ENCODE data around the gene DUSP6. TPM values are rescaled to one million over a fixed set of nuclear protein-coding genes. Genes with fewer than 3 reads are reported as not detected.

Gene DUSP6
- polyA plus RNA-seq, 1 donor = 76.1 TPM

DNA sequence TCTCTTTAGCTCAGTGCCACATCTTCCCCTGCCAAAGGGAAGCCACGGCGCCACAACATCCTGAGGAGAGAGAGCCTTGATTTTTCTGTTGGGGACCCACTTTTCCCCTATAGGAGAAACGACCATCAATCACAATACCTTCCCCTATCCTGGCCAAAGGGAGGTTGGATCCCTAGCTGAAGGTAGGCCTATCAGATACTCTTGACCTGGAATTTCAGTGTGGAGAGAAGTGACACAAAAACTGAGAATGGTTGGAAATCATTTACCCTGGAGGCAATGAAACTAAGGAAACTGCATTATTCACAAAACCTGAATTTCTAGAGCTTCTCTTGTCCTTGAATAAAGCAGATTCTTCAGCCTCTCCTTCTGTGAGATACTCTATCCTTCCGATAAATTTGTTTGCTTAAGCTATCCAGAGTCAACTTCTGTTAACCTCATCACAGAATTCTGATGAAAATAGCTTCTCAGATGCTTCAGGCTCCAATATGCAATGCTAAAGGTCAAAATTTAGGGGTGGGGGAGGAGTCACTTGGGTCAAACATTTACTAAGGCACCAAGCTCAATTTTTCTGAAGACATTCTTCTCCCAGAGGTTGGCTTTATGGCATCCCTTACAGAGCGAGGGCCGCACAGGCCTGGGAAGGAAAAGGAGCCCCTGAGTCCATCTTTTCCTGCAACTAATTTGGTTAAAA, 27.0 kb upstream of the DUSP6 start:
- no peak for DNase-seq

DNA sequence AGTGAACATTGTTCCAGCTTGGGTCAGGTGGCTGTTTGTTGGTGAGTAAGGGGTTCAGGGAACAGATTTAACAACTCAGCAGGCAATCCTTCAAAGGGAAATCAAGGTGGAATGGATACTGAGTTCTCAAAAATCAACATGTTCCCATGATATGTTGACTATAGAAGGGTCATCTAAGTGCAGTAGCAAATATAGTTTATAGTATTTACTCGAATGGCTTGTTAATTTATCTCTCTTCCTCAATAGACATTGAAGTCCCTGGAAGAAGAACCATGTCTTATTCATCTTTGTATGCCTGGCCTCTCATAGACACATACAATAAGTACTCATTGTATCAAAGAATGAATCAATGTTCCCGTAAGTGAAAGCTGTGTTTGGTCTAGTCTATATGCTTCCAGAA, 24.5 kb upstream of the DUSP6 start:
- DNase-seq = no peak

DNA sequence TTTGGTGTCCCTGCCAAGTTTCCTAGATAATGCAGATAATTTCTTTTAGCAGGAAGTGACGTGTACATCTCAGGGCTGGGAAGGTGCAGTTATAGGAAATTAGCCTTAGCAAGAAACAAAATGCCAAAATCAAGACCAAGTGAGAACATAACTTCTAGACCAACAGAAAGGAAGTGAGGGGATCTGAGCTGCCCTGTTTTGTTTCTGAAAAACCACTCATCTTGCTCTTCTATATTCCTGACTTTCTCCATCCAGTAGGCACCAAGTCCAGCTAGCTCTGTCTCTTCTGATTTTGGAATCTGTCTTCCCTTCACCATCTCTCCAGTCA, 23.9 kb upstream of the DUSP6 start:
- DNase-seq = no peak

DNA sequence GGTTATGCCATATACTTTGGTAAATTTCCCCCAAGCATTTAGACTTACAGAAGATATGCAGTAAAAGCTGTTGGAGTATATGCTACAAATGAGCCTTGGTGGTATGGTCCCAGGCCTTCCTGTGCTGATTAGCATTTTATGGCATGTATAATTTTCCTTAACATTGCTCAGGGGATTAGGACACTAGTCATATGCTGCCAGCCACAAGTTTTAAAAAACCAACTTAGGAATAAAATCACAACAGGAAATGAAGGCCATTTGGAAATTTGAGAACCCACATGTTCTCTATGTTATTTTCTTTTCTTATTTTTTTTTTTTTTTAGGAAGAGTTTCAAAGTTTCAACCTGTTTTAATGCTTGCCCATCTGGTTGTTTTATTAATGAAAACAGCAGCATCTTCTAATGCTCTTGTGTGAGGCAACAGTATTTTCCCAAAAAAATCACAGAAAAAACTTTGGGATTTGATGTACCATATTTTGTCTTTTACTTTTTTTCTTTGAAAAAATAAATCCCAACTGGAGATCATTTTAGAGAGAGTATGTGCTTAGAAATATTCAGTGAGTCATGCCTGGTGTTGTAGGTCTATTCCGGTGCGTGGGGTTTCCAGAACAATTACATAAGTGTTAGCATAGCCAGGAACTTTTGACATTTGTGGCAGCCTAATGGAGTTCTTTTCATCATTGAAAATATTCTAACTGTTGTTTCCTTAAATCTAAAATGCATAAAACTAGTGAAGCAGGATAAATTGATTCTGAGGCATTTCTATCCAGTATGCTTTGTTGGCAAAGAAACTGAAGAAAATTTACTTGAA, 21.7 kb upstream of the DUSP6 start:
- DNase-seq = no peak

DNA sequence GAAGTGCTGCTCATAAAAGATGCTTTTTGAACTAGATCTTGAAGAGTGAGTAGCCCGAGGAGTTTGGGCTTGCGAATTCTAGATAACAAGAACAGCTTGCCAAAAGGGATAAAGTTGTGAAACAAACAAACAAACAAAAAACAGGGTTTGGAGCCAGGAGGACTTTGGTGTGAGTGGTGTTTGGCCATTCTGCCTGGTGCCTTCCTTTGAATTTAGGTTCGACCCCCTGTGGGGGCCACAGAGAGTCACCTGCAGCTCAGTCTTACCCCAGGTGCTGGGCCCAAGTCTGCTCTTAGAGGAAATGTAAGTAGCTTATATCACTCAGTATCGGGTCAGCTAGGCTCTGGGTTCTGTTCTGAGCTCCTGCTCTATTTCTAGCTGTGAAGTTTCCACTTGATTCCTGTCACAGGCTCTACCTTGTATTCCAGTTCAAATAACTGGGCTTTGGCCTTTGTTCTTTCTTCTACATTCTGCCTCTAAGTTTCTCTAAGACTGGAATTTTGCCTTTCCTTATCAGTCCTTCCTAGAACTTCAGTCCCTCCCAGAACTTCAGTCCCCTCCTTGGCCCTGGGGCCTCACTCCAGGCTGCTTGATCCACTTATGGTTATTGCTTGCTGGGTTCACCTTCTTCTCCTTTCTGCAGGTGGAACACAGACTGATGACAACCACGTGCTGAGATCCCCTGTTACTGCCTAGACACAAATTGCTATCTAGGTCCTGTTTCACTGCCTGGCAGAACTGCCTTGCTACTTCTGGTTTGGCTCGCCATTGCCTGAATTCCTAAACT, 20.5 kb upstream of the DUSP6 start:
- no peak for DNase-seq

DNA sequence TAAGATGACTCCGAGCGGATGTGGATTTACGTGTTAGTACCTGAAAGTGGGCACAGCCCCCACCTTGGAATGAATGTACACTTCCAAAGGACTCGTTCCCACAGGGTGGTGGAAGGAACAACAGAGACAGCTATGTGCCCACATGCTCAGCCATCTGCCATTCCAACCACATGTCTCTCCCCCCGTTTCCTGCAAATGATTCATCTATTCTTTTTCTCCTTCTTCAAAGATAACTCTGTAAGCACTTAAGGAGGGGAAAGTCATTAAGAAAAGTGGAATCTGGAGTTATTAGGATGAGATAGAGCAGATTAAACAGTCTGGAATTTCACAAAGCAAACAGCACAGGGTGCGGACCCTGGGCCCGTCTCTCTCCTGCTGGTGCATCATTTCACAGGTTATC, 18.5 kb upstream of the DUSP6 start:
- DNase-seq = no peak

DNA sequence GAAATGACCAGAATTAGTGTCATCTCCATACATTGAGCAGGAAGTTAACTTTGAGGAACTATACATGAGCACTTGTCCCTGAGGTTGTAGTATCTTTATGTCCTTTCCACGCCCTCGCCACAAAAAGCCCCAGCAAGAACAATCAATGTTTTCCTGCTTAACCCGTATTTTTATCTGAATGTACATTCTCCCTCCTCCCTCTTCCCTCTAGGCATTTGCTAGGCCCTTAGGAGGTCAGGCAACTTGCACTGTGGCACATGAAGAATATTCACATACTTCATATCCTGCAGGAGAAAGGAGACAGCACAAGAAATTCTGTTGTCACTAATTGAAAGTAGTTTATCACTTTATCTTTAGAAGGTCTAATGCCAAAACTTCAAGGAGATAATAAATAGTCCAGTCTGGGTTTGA, 18.1 kb upstream of the DUSP6 start:
- DNase-seq = no peak

DNA sequence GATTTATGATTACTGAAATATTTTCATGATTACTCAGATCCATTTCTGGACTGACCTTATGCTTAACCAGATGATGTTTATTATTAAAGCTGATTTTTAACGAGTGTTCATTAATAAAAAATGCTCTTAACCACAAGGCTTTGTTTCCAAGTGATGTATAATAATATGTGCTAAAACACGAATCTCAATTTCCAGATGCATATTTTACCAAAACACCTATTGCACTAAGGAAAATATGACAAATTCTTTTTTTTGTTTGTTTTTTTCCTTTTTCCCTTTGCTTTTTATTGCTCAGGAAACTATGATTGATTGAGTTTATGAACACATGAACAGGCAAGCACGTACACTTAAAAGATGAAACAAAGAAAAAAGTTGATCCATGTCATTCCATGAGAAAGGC, 16.9 kb upstream of the DUSP6 start:
- no peak for DNase-seq

DNA sequence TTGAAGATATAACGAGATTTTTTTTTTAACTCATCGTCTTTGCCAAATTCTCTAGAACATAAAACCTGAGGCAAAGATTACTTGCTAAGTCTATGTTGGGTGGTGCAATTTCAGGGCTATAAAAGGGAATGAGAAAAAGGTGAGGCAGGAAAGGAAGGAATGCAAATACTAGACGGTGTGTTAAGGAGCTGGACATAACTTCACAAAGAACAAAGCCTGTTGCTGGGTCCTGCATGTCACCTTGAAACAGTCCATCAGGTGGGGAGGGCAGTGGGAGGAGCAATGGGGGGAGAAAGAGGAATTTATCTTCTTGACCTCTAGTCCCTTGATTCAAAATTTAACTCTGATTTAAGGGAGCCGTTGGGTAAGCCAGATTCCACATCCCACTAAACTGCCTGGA, 16.1 kb upstream of the DUSP6 start:
- no peak for DNase-seq

DNA sequence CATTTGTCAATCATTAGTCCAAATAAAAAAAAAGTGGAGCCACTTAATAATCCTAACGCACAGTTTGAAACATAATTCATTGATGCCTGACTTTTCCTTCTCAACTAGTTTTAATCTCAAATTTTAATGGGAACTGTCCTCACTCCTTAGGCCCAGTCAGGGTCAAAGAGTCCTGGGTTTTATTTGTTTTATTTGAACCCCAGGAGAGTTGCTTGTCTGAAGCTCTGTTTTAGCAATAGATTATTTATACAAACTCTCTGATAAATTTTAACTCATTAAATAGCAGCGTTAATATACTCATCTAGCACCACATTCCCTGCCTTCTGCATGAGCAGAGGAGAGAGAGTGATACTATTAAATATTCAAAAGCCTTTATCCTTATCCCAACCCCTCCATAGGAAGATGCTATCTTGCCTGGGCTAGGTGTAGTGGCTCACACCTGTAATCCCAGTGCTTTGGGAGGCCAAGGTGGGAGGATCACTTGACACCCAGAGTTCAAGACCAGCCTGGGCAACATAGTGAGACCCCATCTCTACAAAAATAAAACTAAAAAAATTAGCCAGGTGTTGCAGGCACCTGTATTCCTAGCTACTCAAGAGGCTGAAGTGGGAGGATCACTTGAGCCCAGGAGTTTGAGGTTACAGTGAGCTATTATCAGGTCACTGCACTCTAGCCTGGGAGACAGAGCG, 14.5 kb upstream of the DUSP6 start:
- DNase-seq = no peak

DNA sequence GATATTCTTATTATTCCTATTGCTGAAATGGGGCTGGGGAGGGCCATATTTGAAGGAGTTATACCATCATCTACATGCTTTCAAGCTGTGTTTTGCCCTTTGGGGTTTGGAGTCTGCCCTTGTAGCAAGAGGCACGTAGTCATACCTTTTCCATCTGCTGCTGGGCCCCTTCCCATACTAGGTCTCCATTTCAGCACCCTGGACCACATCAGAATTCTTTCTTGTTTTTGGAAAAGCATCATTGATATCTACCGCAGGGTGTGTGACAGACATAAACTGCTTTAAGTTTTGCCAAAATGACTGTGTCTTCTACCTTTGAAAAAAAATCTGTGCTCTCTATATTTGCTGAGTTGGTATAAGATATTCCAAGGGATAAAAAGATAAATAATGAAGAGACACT, 12.3 kb upstream of the DUSP6 start:
- no peak for DNase-seq

DNA sequence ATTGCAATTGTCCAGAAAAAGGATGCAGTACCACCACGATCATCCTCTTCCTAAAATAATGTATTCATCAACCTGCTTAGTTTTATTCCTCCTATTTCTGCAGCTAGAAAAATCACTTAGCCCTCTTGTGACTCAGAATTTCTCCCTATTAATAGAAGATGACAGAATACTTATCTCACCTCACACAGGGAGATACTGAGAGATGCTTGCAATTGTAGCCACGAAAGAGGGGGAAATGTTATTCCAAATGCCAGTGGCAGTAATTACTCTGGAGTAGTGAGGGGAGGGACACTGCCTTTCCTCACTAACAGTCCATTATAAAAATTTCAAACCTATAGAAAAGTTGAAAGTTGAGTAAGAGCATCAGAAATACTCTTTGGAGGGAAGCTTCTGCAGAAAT, 11.8 kb upstream of the DUSP6 start:
- no peak for DNase-seq

DNA sequence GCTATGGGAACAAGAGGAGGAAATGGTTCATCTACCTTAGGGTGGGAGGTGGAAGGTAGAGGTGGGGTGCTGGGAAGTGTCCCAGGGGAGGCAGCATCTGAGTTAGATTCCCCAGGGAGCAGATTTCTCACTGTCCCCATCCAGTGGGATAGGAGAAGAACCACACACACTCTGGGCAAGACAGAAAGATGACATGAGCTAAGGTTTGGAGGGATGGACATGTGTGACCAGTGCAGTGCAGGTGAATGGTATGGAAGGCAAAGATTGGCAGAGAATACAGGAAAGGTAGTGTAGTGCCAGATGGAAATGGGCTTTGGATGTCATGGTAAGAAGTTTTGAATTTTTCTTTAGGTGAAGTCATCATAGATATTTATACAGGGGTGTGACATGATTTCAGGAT, 11.3 kb upstream of the DUSP6 start:
- no peak for DNase-seq

DNA sequence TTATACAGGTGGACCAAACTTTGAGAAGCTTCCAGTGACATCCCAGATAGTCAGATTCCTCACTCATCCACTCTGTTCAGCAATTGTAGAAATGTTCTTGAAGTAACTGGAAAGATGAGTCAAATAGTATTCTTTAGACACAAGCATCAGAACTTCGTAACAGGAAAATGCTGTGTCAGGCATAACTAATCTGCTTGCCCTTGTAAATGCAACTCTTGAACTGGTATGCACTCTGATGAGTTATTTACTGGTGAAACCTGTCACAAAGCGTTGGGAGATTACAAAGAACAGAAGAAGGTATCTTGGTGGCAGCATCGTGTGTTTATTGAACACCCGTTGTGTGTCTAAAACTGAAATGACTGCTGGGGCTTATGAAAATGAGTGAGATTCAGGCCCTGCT, 10.8 kb upstream of the DUSP6 start:
- no peak for DNase-seq

DNA sequence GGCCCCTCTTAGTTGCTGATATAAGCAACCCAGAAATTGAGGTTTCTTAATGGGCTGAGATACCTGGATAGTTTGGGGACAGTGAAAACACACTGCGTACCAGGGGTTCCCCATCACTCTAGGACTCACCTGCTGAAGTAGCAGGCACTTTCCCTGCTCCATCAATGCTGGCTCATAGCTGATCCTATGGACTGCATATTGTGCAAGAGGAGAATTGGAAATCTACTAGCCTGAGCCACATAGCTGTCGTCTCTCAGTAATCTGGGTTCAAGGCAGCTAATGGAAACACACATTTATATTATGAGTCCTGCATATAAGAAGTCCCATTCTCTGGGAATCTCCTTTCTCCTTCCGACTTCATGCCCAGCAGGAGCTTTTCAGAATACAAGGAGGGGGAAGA, 7.3 kb upstream of the DUSP6 start:
- no peak for DNase-seq

DNA sequence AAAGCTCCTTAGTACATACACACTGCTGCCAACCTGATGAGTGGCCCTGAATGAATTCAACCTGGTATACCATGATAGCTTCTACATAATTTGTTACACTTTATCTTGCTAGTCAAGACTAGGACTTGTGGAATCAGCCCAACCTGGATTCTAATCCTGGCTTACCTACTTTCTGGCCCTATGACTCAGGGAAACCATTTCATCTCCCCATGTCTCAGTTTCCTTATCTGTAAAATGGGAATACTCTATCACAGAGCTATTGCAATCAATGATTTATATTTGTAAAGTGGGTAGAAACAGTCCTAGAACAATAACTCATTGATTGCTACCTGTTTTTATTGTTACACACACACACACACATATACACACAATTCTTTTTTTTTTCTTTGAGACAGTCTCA, 6.5 kb upstream of the DUSP6 start:
- DNase-seq = no peak

DNA sequence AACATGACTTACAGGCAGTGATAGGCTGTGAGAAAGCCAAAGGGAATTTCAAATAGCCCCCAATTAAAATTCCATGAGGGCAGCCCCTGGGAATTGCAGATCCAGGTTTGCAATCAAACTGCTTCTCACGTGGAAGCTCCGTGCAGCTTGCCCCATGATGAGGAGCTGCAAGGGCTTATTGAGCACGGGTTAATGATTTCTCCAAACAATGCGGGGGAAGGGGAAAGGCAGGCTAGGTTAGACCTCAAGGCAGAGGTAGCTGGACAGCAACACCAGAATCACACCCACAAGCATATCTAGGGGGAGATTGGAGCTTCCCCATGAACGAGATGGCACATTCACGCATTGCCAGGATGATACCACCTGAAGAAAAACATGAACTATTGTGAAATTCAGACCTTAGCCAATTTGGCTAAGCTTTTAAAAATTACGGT, 5.0 kb upstream of the DUSP6 start:
- DNase-seq = no peak

DNA sequence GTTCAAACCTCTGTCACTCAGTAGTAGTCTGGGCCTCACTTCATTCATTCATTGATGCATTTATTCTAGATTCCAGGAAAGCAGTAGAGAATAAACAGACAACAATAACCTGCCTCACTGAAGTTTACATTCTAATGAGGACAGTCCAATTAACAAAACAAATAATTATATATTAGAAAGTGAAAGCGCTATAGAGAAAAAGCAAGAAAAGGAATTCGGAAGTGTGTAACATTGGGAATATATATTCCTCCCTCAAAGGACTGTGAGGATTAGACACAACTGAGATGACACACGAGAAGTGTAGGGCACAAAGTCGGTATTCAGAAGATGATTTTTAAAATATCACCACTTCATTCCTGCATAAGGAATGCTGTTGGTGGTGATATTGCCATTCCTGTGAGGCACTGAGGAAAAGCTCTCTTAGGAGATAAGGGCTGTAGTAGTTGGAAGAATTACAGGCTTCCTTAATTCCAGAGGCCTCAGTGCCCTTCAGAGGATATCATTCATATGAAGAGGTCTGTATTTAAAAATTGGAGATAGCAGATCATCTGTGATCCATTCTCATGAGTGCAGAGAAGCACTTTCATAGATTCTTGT, 3.9 kb upstream of the DUSP6 start:
- no peak for DNase-seq

DNA sequence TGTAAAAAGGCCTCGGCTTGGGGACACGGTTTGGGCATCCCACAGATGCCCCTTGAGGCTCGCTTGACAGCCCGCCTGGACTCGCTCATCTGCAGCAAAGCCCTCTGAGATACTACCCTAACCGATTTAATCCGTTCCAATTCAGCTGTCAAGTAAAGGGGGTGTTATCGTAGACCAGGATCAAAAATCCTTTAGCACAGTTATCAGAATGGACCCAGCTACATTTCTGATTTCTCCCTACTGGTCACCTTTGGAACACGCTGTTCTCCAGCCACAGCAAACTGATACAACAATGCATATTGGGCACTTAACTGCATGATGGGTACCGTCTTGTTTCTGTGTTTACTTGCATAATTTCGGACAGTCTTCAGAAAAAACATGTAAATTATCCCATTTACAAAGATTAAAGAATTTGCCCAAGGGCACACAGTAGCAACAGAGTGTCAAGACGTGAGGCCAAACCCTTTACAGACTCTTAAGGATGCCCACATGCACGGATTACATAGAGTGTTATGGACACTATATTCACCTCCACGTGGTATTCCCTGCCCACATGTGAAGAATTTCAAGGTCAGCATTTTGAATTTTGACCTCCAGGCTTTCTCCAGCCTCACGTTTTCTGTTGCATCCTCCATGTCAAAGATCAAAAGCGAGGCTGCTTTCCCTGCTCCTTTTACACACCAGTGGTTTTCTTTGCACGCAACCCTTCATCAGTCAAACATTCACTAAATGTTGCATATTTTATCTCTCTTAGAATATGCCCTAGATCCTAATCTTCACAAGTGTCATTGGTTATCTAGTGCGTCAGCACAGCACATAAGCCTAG, 3.2 kb upstream of the DUSP6 start:
- no peak for DNase-seq

DNA sequence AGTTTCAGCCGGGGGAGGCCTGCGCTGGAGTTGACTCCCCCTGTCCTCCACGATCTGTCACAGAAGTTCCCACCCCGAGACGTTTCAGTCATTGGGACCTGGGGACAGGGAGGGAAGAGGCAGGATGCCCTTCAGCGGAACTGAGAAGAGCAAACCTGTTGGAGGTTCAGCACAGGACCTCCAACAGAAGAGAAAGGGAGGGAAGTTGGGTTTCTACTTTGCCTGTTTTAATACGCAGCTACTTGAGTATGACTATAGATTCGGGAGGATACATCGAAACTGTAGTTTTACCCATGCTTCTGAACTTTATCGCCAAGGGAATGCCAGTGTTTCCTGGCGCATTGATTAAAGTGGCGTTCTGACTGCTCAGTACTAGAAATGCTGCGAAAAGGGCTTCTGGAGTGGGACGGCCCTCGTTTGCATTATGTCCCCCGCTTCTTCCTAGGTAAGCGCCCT, 2.3 kb upstream of the DUSP6 start:
- no peak for DNase-seq

Data from left kidney (tissue), 2 donors.